ENCODE results near the gene TBX10. TPM values are rescaled to one million over a fixed set of nuclear protein-coding genes. Genes with fewer than 3 reads are reported as not detected.

The TBX10 gene
- total RNA-seq, 1 experiment from 2014 or later: not detected

DNA sequence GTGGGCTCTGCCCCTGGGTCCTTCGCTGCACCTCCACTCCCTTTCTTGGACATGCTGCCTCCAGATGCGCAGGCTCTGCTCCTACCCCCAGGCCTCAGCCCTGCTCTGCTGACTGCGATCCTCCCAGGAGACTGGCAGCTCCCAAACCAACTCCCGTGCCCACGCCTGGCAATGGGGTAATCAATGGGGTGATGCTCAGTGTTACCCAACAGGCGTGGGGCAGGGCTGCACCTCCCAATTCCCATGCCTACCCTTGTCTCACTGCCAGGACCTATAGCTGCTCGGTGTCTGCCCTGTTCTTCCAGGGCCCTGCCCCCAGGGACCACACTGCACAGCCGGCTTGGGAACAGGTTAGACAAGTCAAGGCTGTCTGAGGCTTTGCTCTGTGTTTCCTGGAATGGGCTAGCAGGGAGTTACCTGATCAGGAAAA is 34.9 kb upstream of the TBX10 start, which contains the start of gene ALDH3B2:
Gene ALDH3B2, minus strand, starts transcription at position 182 of the 430 bp plus-strand sequence. CDS start 7,688 bp downstream, outside the sequence.
- ATAC-seq: no peak; the same call in 1 of the 2 replicates
- TF ChIP-seq TCF7L2 (IDR thresholded peaks at IDR 0.05; ENCODE audit: low read depth, low read length): no peak
- TF ChIP-seq SIN3A (IDR thresholded peaks at IDR 0.05; ENCODE audit: borderline replicate concordance, insufficient read depth, low read depth, low read length): no peak
- TF ChIP-seq, protein P1, sequence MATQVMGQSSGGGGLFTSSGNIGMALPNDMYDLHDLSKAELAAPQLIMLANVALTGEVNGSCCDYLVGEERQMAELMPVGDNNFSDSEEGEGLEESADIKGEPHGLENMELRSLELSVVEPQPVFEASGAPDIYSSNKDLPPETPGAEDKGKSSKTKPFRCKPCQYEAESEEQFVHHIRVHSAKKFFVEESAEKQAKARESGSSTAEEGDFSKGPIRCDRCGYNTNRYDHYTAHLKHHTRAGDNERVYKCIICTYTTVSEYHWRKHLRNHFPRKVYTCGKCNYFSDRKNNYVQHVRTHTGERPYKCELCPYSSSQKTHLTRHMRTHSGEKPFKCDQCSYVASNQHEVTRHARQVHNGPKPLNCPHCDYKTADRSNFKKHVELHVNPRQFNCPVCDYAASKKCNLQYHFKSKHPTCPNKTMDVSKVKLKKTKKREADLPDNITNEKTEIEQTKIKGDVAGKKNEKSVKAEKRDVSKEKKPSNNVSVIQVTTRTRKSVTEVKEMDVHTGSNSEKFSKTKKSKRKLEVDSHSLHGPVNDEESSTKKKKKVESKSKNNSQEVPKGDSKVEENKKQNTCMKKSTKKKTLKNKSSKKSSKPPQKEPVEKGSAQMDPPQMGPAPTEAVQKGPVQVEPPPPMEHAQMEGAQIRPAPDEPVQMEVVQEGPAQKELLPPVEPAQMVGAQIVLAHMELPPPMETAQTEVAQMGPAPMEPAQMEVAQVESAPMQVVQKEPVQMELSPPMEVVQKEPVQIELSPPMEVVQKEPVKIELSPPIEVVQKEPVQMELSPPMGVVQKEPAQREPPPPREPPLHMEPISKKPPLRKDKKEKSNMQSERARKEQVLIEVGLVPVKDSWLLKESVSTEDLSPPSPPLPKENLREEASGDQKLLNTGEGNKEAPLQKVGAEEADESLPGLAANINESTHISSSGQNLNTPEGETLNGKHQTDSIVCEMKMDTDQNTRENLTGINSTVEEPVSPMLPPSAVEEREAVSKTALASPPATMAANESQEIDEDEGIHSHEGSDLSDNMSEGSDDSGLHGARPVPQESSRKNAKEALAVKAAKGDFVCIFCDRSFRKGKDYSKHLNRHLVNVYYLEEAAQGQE (IDR thresholded peaks at IDR 0.05; ENCODE audit: insufficient read depth in 1 of 2, low read depth in 2 of 2, low read length in 1 of 2): no peak
- TF ChIP-seq, protein P2, sequence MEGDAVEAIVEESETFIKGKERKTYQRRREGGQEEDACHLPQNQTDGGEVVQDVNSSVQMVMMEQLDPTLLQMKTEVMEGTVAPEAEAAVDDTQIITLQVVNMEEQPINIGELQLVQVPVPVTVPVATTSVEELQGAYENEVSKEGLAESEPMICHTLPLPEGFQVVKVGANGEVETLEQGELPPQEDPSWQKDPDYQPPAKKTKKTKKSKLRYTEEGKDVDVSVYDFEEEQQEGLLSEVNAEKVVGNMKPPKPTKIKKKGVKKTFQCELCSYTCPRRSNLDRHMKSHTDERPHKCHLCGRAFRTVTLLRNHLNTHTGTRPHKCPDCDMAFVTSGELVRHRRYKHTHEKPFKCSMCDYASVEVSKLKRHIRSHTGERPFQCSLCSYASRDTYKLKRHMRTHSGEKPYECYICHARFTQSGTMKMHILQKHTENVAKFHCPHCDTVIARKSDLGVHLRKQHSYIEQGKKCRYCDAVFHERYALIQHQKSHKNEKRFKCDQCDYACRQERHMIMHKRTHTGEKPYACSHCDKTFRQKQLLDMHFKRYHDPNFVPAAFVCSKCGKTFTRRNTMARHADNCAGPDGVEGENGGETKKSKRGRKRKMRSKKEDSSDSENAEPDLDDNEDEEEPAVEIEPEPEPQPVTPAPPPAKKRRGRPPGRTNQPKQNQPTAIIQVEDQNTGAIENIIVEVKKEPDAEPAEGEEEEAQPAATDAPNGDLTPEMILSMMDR (IDR thresholded peaks at IDR 0.05): no peak
- TF ChIP-seq POLR2AphosphoS5 (IDR thresholded peaks at IDR 0.05; ENCODE audit: low read depth, low read length): no peak
- intact Hi-C loops (cut with micrococcal nuclease; ENCODE audit: unreplicated experiment): no loop called here

DNA sequence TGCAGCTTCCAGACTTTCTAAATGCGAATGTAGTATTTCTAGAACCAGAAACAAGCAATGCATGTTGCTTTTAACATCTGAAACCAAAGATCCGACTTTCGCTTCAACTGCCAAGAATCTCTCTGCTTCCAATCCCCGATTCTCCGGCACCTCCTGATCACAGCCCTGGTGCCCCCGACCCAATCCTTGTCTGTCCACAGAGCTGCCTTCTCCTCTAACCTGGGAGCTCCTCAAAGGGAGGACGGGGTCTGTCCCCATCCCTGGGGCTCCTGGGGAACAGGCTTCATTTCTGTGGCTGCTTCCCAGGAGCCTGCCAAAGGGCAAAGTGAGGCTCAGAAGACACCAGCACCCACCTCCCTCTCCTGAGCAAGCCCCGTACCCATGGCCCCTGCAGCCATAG is 34.3 kb upstream of the TBX10 start:
- no peak overlapping the region for H3K4me3 ChIP-seq (ENCODE audit: low read depth in 2 of 2, low read length in 2 of 2)
- POLR2A ChIA-PET: no interaction called here
- CTCF ChIA-PET: interaction anchor here (0.7 kb wide), 1 partner anchor 24 kb away, joined by 3 read pairs; the partner anchor contains the start of gene ACY3

More for the DNA sequence above, 34.9 kb upstream of the TBX10 start, which contains the start of gene ALDH3B2:
- Histone ChIP-seq H3K27ac (ENCODE audit: low read length) (no peak within 1 kb of the TSS), H3K4me1 (ENCODE audit: control insufficient read depth, insufficient read depth, low read length) (no peaks in the 10 kb centered on the region), H3K27me3 (ENCODE audit: control insufficient read depth, insufficient read depth, low read length) (no peaks in the 10 kb centered on the region; the same call in 1 of the 2 replicates), H3K4me3 (ENCODE audit: low read depth in 2 of 2, low read length in 2 of 2) (no peak within 1 kb of the TSS), H3K36me3 (ENCODE audit: control insufficient read depth, insufficient read depth, low read length) (no peaks in the 10 kb centered on the region), H3K9me3 (ENCODE audit: control insufficient read depth, insufficient read depth, low read depth, low read length) (no peaks in the 10 kb centered on the region)
- no TSS peak for BruUV-seq (replicated peaks)
- in situ Hi-C loops (cut with HindIII; ENCODE audit: low pct_unique_long_range_greater_than_20kb, low sequenced_read_pairs): no loop called here
- ChIA-PET CTCF (no interaction called here), POLR2A (no interaction called here)
- no peak for DNase-seq (ENCODE audit: low read depth, low spot score)

More for the DNA sequence above, 34.3 kb upstream of the TBX10 start:
- Histone ChIP-seq H3K9me3 (ENCODE audit: control insufficient read depth, insufficient read depth, low read depth, low read length) (no peaks in the 10 kb centered on the region), H3K36me3 (ENCODE audit: control insufficient read depth, insufficient read depth, low read length) (no peaks in the 10 kb centered on the region), H3K4me1 (ENCODE audit: control insufficient read depth, insufficient read depth, low read length) (no peaks in the 10 kb centered on the region), H3K27me3 (ENCODE audit: control insufficient read depth, insufficient read depth, low read length) (no peaks in the 10 kb centered on the region; the same call in 1 of the 2 replicates), H3K27ac (ENCODE audit: low read length) (no peak overlapping the region)
- TF ChIP-seq, protein P1 (IDR thresholded peaks at IDR 0.05; ENCODE audit: insufficient read depth in 1 of 2, low read depth in 2 of 2, low read length in 1 of 2): no peak
- TF ChIP-seq POLR2AphosphoS5 (IDR thresholded peaks at IDR 0.05; ENCODE audit: low read depth, low read length) (no peak), TCF7L2 (IDR thresholded peaks at IDR 0.05; ENCODE audit: low read depth, low read length) (no peak), SIN3A (IDR thresholded peaks at IDR 0.05; ENCODE audit: borderline replicate concordance, insufficient read depth, low read depth, low read length) (no peak)
- TF ChIP-seq, protein P2 (IDR thresholded peaks at IDR 0.05): no peak
- ATAC-seq (0 out of 2 replicates have a peak, but pooled peaks have one; percentile 23), DNase-seq (ENCODE audit: low read depth, low spot score) (no peak)
- BruUV-seq (replicated peaks): no TSS peak
- in situ Hi-C loops (cut with HindIII; ENCODE audit: low pct_unique_long_range_greater_than_20kb, low sequenced_read_pairs): no loop called here
- intact Hi-C loops (cut with micrococcal nuclease; ENCODE audit: unreplicated experiment): no loop called here
